SK-N-SH (cell line): ENCODE measurements around the gene RPL10. TPM values are rescaled to one million over a fixed set of nuclear protein-coding genes. Genes with fewer than 3 reads are reported as not detected.

ENCODE experiments used
- CTCF ChIA-PET: fragments of 300-600, 350-600 bp; formaldehyde crosslinking; extraction: SDS; loops from one replicate; lab custom pipeline; 2021; lab: Yijun Ruan, JAX
- POLR2A ChIA-PET: fragments of 350-600 bp; sonication (Branson Sonifier 250); formaldehyde crosslinking; extraction: SDS; loops from one replicate; lab custom pipeline; 2020; ENCODE audit warnings: antibody characterized with exemption, inconsistent platforms; lab: Yijun Ruan, JAX
- DNase-seq: peaks from one replicate; pipeline ENCODE4 v3.0.0; 2012
- H2AFZ ChIP-seq: fragments of 200-600 bp; sonication (generic); 2 replicates; pipeline ENCODE4 v1.8.1; 2016; ENCODE audit warnings: antibody characterized with exemption, mild to moderate bottlenecking, low read depth
- H3F3A ChIP-seq: fragments of 200-600 bp; sonication (generic); replicated peaks from 2 replicates; pipeline ENCODE3; 2016; ENCODE audit warnings: antibody characterized with exemption, mild to moderate bottlenecking; ENCODE audit not compliant: insufficient read depth
- H3K27ac ChIP-seq, 2 experiments: fragments of 200-500 bp in 1 of 2; fragments of 200-600 bp in 1 of 2; sonication (Bioruptor generic) in 1 of 2; sonication (generic), shearing (Covaris generic) in 1 of 2; 2 replicates each; pipeline versions ENCODE4 v1.5.1 to v1.6.1; 2014 to 2016; ENCODE audit warnings: low read depth in 2 of 2, inconsistent platforms in 1 of 2, low read length in 1 of 2, mild to moderate bottlenecking in 1 of 2, mixed read lengths in 1 of 2
- H3K27me3 ChIP-seq: fragments of 200-600 bp; sonication (generic), shearing (Covaris generic); 2 replicates; pipeline ENCODE4 v1.6.1; 2016; ENCODE audit warnings: mixed run types; ENCODE audit not compliant: insufficient read depth
- H3K36me3 ChIP-seq, 2 experiments: fragments of 200-500 bp in 1 of 2; fragments of 200-600 bp in 1 of 2; sonication (Bioruptor generic) in 1 of 2; sonication (generic) in 1 of 2; replicated peaks in 1 of 2; 2 replicates each; pipeline versions ENCODE3 to v1.5.1; 2014 to 2016; ENCODE audit warnings: low read length in 1 of 2, mild to moderate bottlenecking in 1 of 2; ENCODE audit not compliant: insufficient read depth in 2 of 2, control insufficient read depth in 1 of 2
- H3K4me1 ChIP-seq, 2 experiments: fragments of 200-500 bp in 1 of 2; fragments of 200-600 bp in 1 of 2; sonication (Bioruptor generic) in 1 of 2; sonication (generic), shearing (Covaris generic) in 1 of 2; 2 replicates each; pipeline versions ENCODE4 v1.5.1 to v1.6.1; 2014 to 2016; ENCODE audit warnings: low read depth in 1 of 2, low read length in 1 of 2, mixed run types in 1 of 2; ENCODE audit not compliant: insufficient read depth in 2 of 2, control insufficient read depth in 1 of 2
- H3K4me2 ChIP-seq: fragments of 200-600 bp; sonication (generic), shearing (Covaris generic); 2 replicates; pipeline ENCODE4 v1.6.1; 2017; ENCODE audit warnings: mixed run types
- H3K4me3 ChIP-seq, 2 experiments: fragments of 200-500 bp in 1 of 2; fragments of 200-600 bp in 1 of 2; sonication (Bioruptor generic) in 1 of 2; sonication (generic), shearing (Covaris generic) in 1 of 2; 2 replicates each; pipeline versions ENCODE4 v1.5.1 to v1.8.1; 2014 to 2016; ENCODE audit warnings: low read depth in 2 of 2, inconsistent platforms in 1 of 2, low read length in 1 of 2, mild to moderate bottlenecking in 1 of 2, mixed read lengths in 1 of 2, moderate library complexity in 1 of 2
- H3K79me2 ChIP-seq: fragments of 200-600 bp; sonication (generic); 2 replicates; pipeline ENCODE4 v1.8.1; 2017; ENCODE audit warnings: mild to moderate bottlenecking; ENCODE audit not compliant: insufficient read depth
- H3K9ac ChIP-seq: fragments of 200-600 bp; sonication (generic); 2 replicates; pipeline ENCODE4 v1.6.1; 2017; ENCODE audit warnings: mixed run types
- H3K9me2 ChIP-seq: fragments of 200-600 bp; sonication (generic); 2 replicates; pipeline ENCODE4 v1.6.1; 2017; ENCODE audit warnings: mixed run types
- H3K9me3 ChIP-seq: fragments of 200-600 bp; sonication (generic); 2 replicates; pipeline ENCODE4 v1.6.1; 2017; ENCODE audit warnings: mixed run types, mild to moderate bottlenecking, moderate library complexity
- H4K20me1 ChIP-seq: fragments of 200-600 bp; sonication (generic); 2 replicates; pipeline ENCODE4 v1.6.1; 2017; ENCODE audit warnings: mild to moderate bottlenecking, mixed run types; ENCODE audit not compliant: insufficient read depth
- CHD2 ChIP-seq: fragments of 150-350 bp; IDR thresholded peaks from 2 replicates; pipeline ENCODE4 v1.6.1; 2018; ENCODE audit warnings: low read length; ENCODE audit not compliant: partially characterized antibody
- ELF1 ChIP-seq: IDR thresholded peaks from 2 replicates; pipeline ENCODE4 v1.4.0; 2012
- EP300 ChIP-seq, 2 experiments: IDR thresholded peaks; 2 replicates each; pipeline versions ENCODE4 v1.4.0 to v1.6.1; 2012; ENCODE audit warnings: borderline replicate concordance in 1 of 2, low read depth in 1 of 2, low read length in 1 of 2
- EZH2phosphoT487 ChIP-seq: fragments of 200-600 bp; sonication (generic); IDR thresholded peaks from 2 replicates; pipeline ENCODE4 v1.6.1; 2017; ENCODE audit warnings: low read depth, mixed run types, mild to moderate bottlenecking, antibody characterized with exemption, moderate library complexity, borderline replicate concordance
- FOXM1 ChIP-seq: IDR thresholded peaks from 2 replicates; pipeline ENCODE4 v1.4.0; 2012; ENCODE audit warnings: low read depth, mild to moderate bottlenecking
- GABPA ChIP-seq: IDR thresholded peaks from 2 replicates; pipeline ENCODE4 v1.4.0; 2012; ENCODE audit warnings: low read depth, mild to moderate bottlenecking
- MEF2A ChIP-seq: IDR thresholded peaks from 2 replicates; pipeline ENCODE4 v1.4.0; 2012; ENCODE audit warnings: low read depth, borderline replicate concordance
- MXI1 ChIP-seq: IDR thresholded peaks from 2 replicates; pipeline ENCODE4 v1.6.1; 2012; ENCODE audit warnings: mild to moderate bottlenecking, low read depth, low read length, improper control_type of control experiment
- NFIC ChIP-seq: IDR thresholded peaks from 2 replicates; pipeline ENCODE4 v1.4.0; 2012; ENCODE audit warnings: borderline replicate concordance
- RAD21 ChIP-seq: IDR thresholded peaks from 2 replicates; pipeline ENCODE4 v1.6.1; 2012; ENCODE audit warnings: mild to moderate bottlenecking, low read length
- RXRA ChIP-seq: IDR thresholded peaks from 2 replicates; pipeline ENCODE4 v1.4.0; 2012; ENCODE audit warnings: low read depth, mild to moderate bottlenecking, borderline replicate concordance
- SIN3A ChIP-seq: IDR thresholded peaks from 2 replicates; pipeline ENCODE4 v1.6.1; 2012; ENCODE audit warnings: low read depth, mild to moderate bottlenecking, low read length, moderate library complexity, borderline replicate concordance
- TCF12 ChIP-seq: IDR thresholded peaks from 2 replicates; pipeline ENCODE4 v1.4.0; 2012
- TEAD4 ChIP-seq: IDR thresholded peaks from 2 replicates; pipeline ENCODE4 v1.4.0; 2012; ENCODE audit warnings: mild to moderate bottlenecking, borderline replicate concordance; ENCODE audit not compliant: insufficient read depth
- YY1 ChIP-seq: IDR thresholded peaks from 2 replicates; pipeline ENCODE4 v1.4.0; 2012; ENCODE audit warnings: low read depth, mild to moderate bottlenecking
- WGBS: methylation state at CpG from one replicate; pipeline ENCODE4 v1.1.6; 2017; ENCODE audit warnings: low lambda C conversion rate; 5-methylcytosine and 5-hydroxymethylcytosine counted together
- polyA plus RNA-seq, 3 experiments: library from polyadenylated mRNA; depleted of rRNA; stranded (reverse); fragments of >200 nt; gene quantifications; 2 replicates each; pipeline ENCODE4 v1.2.3, GENCODE V29; 2012
- TF ChIP-seq, protein P1 (sequence below): fragments of 150-350 bp; IDR thresholded peaks from 2 replicates; pipeline ENCODE4 v1.6.1; 2016; ENCODE audit warnings: mild to moderate bottlenecking, low read depth, low read length
- TF ChIP-seq, protein P2 (sequence below): IDR thresholded peaks from 2 replicates; pipeline ENCODE4; 2012

Gene RPL10
- polyA plus RNA-seq, 1 of the 3 experiments (the other 2 are of a cell fraction), result 4,562 TPM

DNA sequence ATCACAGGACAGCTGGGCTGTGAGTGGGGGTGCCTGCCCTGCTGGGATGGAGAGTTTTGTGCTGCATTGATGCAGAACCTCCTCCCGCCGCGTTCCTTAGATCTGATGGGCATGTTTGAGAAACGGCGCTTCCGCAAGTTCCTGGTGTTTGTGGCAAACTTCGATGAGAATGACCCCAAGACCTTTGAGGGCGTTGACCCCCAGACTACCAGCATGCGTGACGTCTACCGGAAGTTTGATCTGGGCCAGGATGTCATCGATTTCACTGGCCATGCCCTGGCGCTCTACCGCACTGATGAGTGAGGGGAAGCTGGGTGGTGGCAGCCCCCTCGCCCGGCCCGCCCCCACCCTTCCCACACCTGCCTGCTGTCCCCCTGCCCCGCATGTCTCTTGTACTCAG lies 41.7 kb downstream of the RPL10 start:
- Histone ChIP-seq H3K4me3 (no peak overlapping the region), H3K79me2 (peaks cover 42% of the 10 kb centered on the region), H3K4me1 (peaks cover 0 to 22% of the 10 kb centered on the region in 2 experiments; a peak in 1 of 4 replicates), H2AFZ (no peak overlapping the region), H3K36me3 (peaks cover 0 to 22% of the 10 kb centered on the region in 2 experiments), H3K9me3 (no peaks in the 10 kb centered on the region), H3F3A (peaks cover 4% of the 10 kb centered on the region), H4K20me1 (peaks cover 27% of the 10 kb centered on the region; the same call in 1 of the 2 replicates), H3K9me2 (no peaks in the 10 kb centered on the region), H3K9ac (no peak overlapping the region), H3K4me2 (no peak overlapping the region), H3K27ac (no peak overlapping the region), H3K27me3 (no peaks in the 10 kb centered on the region; the same call in 1 of the 2 replicates)
- whole genome bisulfite sequencing, result 80% methylated on average over 18 of the region's 18 CpGs
- CTCF ChIA-PET, result no interaction called here
- no peak for DNase-seq
- no peak for TF ChIP-seq TEAD4
- TF ChIP-seq SIN3A, result no peak
- no peak for TF ChIP-seq MXI1
- TF ChIP-seq NFIC, result no peak
- no peak for TF ChIP-seq MEF2A
- TF ChIP-seq, protein P1, sequence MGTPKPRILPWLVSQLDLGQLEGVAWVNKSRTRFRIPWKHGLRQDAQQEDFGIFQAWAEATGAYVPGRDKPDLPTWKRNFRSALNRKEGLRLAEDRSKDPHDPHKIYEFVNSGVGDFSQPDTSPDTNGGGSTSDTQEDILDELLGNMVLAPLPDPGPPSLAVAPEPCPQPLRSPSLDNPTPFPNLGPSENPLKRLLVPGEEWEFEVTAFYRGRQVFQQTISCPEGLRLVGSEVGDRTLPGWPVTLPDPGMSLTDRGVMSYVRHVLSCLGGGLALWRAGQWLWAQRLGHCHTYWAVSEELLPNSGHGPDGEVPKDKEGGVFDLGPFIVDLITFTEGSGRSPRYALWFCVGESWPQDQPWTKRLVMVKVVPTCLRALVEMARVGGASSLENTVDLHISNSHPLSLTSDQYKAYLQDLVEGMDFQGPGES, result no peak
- no peak for TF ChIP-seq ELF1
- POLR2A ChIA-PET, result no interaction called here

DNA sequence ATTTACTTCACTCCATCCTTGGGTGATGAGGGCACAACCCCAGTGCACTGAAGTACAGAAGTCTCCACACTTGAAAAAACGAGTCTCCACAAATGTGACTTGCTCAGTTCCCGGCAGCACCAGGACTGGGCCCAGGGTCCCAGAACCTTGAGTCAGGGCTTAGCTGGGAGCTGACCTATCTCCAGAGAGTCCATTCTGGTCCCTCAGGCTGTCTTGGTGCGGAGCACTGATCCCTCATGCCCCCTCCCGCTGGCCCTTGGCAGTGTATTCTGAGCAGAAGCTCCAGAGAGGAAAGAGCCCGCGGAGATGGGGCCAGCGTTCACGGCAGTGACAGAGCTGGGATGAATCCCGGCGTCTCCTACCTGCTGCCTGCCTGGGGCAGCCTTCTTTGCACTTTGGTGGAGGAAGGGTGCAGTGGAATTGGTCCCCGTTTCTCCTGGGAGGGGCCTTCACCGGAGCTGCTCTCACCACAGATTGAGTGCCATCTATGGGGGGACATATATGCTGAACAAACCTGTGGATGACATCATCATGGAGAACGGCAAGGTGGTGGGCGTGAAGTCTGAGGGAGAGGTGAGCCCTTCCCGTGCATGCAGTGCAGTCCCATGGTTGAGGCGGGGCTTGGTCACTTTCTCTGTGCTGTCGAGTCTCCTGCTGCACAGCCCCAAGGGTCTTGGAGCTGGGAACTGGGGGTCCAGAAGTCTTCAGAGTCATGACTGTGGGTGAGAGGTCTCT lies 42.6 kb downstream of the RPL10 start:
- H3K27ac ChIP-seq, result no peak overlapping the region
- no peak overlapping the region for H3K9ac ChIP-seq
- TF ChIP-seq YY1 (no peak), GABPA (no peak), RXRA (no peak), EZH2phosphoT487 (no peak), TEAD4 (no peak), CHD2 (no peak), EP300 (IDR thresholded peaks at IDR 0.05; ENCODE audit: borderline replicate concordance in 1 of 2, low read depth in 1 of 2, low read length in 1 of 2) (no peak), RAD21 (no peak), ELF1 (no peak), FOXM1 (no peak), TCF12 (no peak)
- TF ChIP-seq, protein P2, sequence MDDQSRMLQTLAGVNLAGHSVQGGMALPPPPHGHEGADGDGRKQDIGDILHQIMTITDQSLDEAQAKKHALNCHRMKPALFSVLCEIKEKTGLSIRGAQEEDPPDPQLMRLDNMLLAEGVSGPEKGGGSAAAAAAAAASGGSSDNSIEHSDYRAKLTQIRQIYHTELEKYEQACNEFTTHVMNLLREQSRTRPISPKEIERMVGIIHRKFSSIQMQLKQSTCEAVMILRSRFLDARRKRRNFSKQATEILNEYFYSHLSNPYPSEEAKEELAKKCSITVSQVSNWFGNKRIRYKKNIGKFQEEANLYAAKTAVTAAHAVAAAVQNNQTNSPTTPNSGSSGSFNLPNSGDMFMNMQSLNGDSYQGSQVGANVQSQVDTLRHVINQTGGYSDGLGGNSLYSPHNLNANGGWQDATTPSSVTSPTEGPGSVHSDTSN, result no peak
- H3K9me2 ChIP-seq, result no peaks in the 10 kb centered on the region
- H3K79me2 ChIP-seq, result peaks cover 48% of the 10 kb centered on the region
- no peaks in the 10 kb centered on the region for H3K9me3 ChIP-seq
- ChIA-PET POLR2A (interaction anchor here (0.8 kb wide), 1 partner anchor 19 kb away, joined by 3 read pairs; no protein-coding TSS in a partner anchor), CTCF (interaction anchor here (1.6 kb wide), 1 partner anchor 86 kb away, joined by 5 read pairs; no protein-coding TSS in a partner anchor)
- H3F3A ChIP-seq, result peaks cover 4% of the 10 kb centered on the region
- peaks cover 27% of the 10 kb centered on the region; the same call in 1 of the 2 replicates for H4K20me1 ChIP-seq
- no peak for DNase-seq
- WGBS, result 38% methylated on average over 16 of the region's 17 CpGs
- no peak overlapping the region for H3K4me2 ChIP-seq
- H3K27me3 ChIP-seq, result no peaks in the 10 kb centered on the region; the same call in 1 of the 2 replicates
- no peak overlapping the region for H3K4me3 ChIP-seq
- H3K36me3 ChIP-seq, result peaks cover 0 to 21% of the 10 kb centered on the region in 2 experiments
- H3K4me1 ChIP-seq, result peaks cover 0 to 30% of the 10 kb centered on the region in 2 experiments; a peak in 1 of 4 replicates
- no peak overlapping the region for H2AFZ ChIP-seq
